ENCODE results near the gene NCOR1. TPM values are rescaled to one million over a fixed set of nuclear protein-coding genes. Genes with fewer than 3 reads are reported as not detected.
"Not testable (repeated sequence)": the region's sequence is repeated elsewhere in the genome, so short reads cannot be mapped to it uniquely, and the experiment has no call there.

NCOR1 gene
- total RNA-seq, 1 donor from 2014 or later = 112 TPM

DNA sequence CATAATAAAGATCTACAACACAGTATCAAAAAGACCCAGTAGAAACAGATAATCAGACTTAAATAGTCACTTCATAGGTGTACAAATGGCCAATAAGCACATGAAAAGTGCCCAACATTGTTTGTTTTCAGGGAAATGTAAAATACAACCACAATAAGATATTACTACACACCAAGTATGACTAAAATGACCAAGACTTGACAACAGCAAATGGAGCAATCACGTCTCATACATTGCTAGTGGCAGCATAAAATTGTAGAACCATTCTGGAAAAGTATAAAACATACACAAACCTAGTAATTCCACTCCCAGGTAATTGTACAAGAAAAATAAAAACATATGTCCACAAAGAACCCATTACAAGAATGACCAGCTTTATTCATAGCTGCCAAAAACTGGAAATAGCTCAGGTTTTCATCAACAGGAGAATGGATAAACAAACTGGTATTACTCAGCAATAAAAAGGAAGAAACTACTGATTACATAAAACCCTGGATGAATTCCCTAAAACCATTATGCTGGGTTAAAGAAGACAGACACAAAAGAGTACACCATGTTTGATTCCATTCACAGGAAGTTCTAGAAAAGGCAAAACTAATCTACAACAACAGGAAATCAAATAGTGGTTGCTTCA lies 130.2 kb downstream of the NCOR1 start:
- no peak for DNase-seq

DNA sequence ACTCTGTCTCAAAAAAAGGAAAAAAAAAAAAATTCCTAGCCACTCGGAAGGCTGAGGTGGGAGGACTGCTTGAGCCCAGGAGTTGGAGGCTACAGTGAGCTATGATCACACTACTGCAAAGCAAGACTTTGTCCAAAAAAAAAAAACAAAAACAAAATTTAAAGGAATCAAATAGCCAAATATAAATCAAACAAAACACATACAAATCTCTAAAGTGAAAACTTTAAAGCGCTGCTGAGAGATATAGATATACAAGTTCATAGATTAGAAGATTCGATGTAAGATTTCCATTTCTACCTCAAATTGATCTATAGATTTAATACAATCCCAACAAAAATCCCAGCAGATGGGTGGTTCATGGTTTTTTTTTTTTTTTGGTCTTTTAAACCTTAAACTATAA lies 132.1 kb downstream of the NCOR1 start:
- DNase-seq = no peak

GRCh38 chr17:16081507-16082087 lies 133.7 kb downstream of the NCOR1 start:
- no peak for DNase-seq

DNA sequence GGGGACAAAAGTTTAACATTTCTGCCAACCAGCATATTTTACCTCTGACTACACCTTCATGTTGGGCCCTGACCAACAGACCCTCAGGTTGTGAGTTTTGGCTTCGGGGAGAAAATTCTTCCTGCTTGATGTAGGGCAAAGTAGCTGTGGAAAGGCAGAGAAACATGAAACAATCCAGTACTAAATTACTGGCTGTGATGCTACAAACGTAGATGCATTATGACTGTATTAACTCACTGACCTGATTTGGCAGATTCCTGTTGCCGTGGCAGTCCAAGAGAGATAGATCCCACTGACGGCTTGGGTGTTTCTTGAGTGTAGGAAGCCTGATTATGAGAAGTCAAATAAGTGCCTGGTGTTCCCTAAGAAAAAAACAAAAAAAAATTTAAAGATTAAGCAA lies 135.0 kb downstream of the NCOR1 start:
- DNase-seq = no peak

GRCh38 chr17:16075949-16076348 lies 139.4 kb downstream of the NCOR1 start:
- no peak for DNase-seq

DNA sequence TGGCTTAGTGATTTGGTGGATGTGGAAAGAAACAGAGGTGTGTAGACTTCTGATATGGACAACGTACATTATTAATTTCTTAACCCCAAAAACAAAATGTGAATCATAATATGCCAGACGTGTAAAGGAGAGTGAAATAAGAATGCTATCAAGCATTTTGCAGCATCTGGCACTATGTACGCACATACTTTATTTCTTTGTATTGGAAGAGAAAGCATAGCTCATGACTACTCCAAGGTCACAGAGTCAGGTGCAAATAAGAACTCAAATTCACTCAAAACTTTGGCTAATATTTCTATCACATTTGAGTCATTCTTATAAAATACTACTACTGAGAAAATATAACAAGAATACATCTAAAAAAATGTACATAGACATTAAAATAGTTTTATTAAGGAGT lies 140.9 kb downstream of the NCOR1 start:
- no peak for DNase-seq

DNA sequence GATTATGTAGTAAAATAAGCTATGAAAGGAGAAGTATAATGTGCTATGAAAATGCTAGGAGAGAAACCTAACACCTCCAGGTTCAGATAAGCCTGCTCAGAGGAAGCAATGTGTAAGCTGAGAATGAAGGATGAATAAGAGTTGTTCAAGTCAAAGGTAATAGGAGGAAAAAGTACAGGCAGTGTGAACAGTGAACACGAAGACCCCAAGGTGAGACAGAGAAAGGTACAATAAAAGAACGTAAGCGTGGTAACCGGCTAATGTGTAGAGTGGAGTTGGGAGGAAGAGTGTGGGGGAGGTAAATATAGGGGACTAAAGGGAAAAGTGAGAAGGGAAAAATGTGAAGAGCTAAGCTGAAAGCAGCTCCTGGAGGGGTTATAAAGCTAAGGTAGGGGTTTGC lies 141.5 kb downstream of the NCOR1 start:
- no peak for DNase-seq

GRCh38 chr17:16072031-16072430 lies 143.3 kb downstream of the NCOR1 start:
- DNase-seq = no peak

- no peak for DNase-seq
Observed at GRCh38 chr17:16068323-16068722, 147.0 kb downstream of the NCOR1 start.

GRCh38 chr17:16066125-16066524 lies 149.2 kb downstream of the NCOR1 start:
- no peak for DNase-seq

- no peak for DNase-seq
Observed at GRCh38 chr17:16061631-16062030, 153.7 kb downstream of the NCOR1 start.

DNA sequence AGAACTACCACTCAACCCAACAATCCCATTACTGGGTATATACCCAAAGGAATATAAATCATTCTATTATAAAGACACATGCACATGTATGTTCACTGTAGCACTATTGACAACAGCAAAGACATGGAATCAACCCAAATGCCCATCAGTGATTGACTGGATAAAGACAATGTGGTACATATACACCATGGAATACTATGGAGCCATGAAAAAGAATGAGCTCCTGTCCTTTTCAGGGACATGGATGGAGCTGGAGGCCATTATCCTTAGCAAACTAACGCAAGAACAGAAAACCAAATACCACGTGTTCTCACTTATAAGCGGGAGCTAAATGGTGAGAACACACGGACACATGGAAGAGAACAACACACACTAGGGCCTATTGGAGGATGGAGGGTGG lies 160.2 kb downstream of the NCOR1 start:
- DNase-seq = not testable (repeated sequence)

DNA sequence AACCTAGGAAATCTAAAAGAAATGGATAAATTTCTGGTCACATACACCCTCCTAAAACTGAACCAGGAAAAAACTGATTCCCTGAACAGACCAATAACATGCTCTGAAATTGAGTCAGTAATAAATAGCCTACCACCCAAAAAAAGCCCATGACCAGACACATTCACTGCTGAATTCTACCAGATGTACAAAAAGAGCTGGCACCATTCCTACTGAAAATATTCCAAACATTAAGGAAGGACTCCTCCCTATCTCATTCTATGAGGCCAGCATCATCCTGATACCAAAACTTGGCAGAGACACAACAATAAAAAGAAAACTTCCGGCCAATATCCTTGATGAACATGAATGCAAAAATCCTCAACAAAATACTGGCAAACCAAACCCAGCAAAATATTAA lies 162.8 kb downstream of the NCOR1 start:
- no peak for DNase-seq

GRCh38 chr17:16050844-16051243 lies 164.5 kb downstream of the NCOR1 start:
- no peak for DNase-seq

- DNase-seq = no peak
Observed at GRCh38 chr17:16048811-16049449, 166.4 kb downstream of the NCOR1 start.

- DNase-seq = no peak
Observed at GRCh38 chr17:16046966-16047365, 168.4 kb downstream of the NCOR1 start.

GRCh38 chr17:16044487-16044886 lies 170.8 kb downstream of the NCOR1 start:
- no peak for DNase-seq

DNA sequence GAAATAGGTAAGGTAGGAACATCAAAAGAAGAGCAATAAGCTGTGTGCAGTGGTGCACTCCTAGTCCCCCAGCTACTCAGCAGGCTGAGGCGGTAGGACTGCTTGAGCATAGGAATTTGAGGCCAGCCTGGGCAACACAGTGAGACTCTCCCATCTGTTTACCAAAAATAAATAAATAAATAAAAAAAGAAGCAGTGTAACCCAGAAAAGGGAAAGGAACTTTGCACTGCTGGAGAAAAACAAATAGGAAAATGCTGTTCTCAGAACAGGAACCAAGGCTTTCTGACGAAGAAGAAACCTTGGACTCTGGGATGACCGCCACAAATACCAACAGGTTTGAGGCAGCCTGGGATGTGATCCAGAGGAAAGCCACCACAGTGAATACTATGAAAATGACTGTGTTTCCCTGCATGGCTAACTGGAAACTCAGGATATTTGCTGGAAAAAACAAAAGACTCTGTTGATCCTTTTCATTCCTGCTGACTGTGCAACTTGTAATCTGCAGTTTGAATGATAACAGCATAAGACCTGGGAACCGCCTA lies 174.6 kb downstream of the NCOR1 start:
- no peak for DNase-seq

- DNase-seq = no peak
Observed at GRCh38 chr17:16037636-16038035, 177.7 kb downstream of the NCOR1 start.

DNA sequence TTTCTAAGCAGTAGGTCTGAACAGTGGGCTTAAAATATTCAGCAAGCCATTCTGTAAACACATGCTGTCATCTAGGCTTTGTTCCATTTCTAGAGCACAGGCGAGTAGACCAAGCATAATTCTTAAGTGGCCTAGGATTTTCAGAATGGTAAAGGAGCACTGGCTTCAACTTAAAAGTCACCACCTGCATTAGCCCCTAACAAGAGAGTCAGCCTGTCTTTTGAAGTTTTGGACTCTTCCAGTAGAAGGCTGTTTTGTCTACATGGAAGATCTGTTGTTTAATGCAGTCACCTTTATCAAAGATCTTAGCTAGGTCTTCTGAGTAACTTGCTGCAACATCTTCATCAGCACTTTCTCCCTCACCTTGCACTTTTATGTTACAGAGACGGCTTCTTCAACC lies 179.1 kb downstream of the NCOR1 start:
- DNase-seq = no peak

- no peak for DNase-seq
Observed at GRCh38 chr17:16033729-16034349, 181.5 kb downstream of the NCOR1 start.

- DNase-seq = no peak
Observed at GRCh38 chr17:16027708-16028584, 187.4 kb downstream of the NCOR1 start.

Data from skin of body (tissue), 2 donors.